ENCODE results near the gene RACGAP1. TPM values are rescaled to one million over a fixed set of nuclear protein-coding genes. Genes with fewer than 3 reads are reported as not detected.
A peak's percentile ranks its signal among the peaks of the same experiment; 100 is the strongest.

The RACGAP1 gene
- total and polyA plus RNA-seq, 2 donors from 2014 or later = 5.0 to 7.7 TPM

DNA sequence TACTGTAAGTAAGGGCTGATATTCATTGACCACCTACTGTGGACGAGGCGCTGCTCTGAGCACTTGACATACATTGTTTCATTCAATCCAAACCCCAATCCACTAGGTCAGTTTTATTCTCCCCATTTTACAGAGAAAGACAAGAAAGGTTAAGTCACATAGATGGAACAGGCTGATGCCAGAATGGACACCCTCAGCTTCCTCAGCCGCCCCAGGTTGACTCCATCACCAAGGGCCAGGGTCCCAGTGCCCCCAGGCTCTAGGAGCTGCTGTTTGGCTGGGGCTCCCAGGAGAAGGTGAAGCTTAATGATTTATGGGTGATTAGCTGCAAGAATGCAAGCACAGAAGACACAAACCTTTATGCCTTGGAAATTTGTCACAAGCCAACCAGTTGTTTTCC, 75.4 kb downstream of the RACGAP1 start:
- no peaks in the 10 kb centered on the region for H3K36me3 ChIP-seq (ENCODE audit: control insufficient read depth in 2 of 3, insufficient read depth in 3 of 3, low read length in 3 of 3)

GRCh38 chr12:49948866-49949845, 76.1 kb downstream of the RACGAP1 start:
- FAIRE-seq = no peak
- H3K36me3 ChIP-seq (ENCODE audit: control insufficient read depth in 2 of 3, insufficient read depth in 3 of 3, low read length in 3 of 3) = no peaks in the 10 kb centered on the region
- H3K4me3 ChIP-seq (ENCODE audit: low read length in 3 of 3) = no peak overlapping the region
- no peaks in the 10 kb centered on the region for H3K27me3 ChIP-seq (ENCODE audit: control insufficient read depth, insufficient read depth, low read length)
- DNase-seq = peak in 2 of 5 donors; percentile 29 to 66
- no peak for TF ChIP-seq CTCF (IDR thresholded peaks at IDR 0.05; ENCODE audit: borderline replicate concordance, extremely low read depth, insufficient read depth)
- H3K9me3 ChIP-seq (ENCODE audit: control insufficient read depth in 2 of 3, insufficient read depth in 1 of 3, low read length in 3 of 3) = no peaks in the 10 kb centered on the region
- peak overlapping the region in 1 of 2 donors; percentile 15 for H3K27ac ChIP-seq (ENCODE audit: low read depth in 2 of 2, low read length in 2 of 2)
- peaks cover 0 to 6% (median 4%) of the 10 kb centered on the region in 3 donors for H3K4me1 ChIP-seq (ENCODE audit: control insufficient read depth in 2 of 3, insufficient read depth in 2 of 3, low read depth in 1 of 3, low read length in 3 of 3)
- intact Hi-C loops (cut with DNase I) = no loop called here
- no peak overlapping the region for H3K9ac ChIP-seq (ENCODE audit: low read length in 3 of 3)

More for the DNA sequence above, 75.4 kb downstream of the RACGAP1 start:
- Histone ChIP-seq H3K9me3 (ENCODE audit: control insufficient read depth in 2 of 3, insufficient read depth in 1 of 3, low read length in 3 of 3) (no peaks in the 10 kb centered on the region), H3K4me3 (ENCODE audit: low read length in 3 of 3) (no peak overlapping the region), H3K4me1 (ENCODE audit: control insufficient read depth in 2 of 3, insufficient read depth in 2 of 3, low read depth in 1 of 3, low read length in 3 of 3) (peaks cover 0 to 6% (median 4%) of the 10 kb centered on the region in 3 donors), H3K9ac (ENCODE audit: low read length in 3 of 3) (no peak overlapping the region), H3K27me3 (ENCODE audit: control insufficient read depth, insufficient read depth, low read length) (peaks cover 2% of the 10 kb centered on the region), H3K27ac (ENCODE audit: low read depth in 2 of 2, low read length in 2 of 2) (peak overlapping the region in 1 of 2 donors; percentile 15)
- intact Hi-C loops (cut with DNase I) = no loop called here
- TF ChIP-seq CTCF (IDR thresholded peaks at IDR 0.05; ENCODE audit: borderline replicate concordance, extremely low read depth, insufficient read depth) = no peak
- no peak for FAIRE-seq
- peak in 3 of 5 donors; percentile 33 to 66 (median 45) for DNase-seq

- Histone ChIP-seq H3K27me3 (ENCODE audit: control insufficient read depth, insufficient read depth, low read length) (no peaks in the 10 kb centered on the region), H3K9me3 (ENCODE audit: control insufficient read depth in 2 of 3, insufficient read depth in 1 of 3, low read length in 3 of 3) (no peaks in the 10 kb centered on the region), H3K4me1 (ENCODE audit: control insufficient read depth in 2 of 3, insufficient read depth in 2 of 3, low read depth in 1 of 3, low read length in 3 of 3) (peaks cover 0 to 6% (median 4%) of the 10 kb centered on the region in 3 donors), H3K4me3 (ENCODE audit: low read length in 3 of 3) (no peak overlapping the region), H3K27ac (ENCODE audit: low read depth in 2 of 2, low read length in 2 of 2) (no peak overlapping the region), H3K36me3 (ENCODE audit: control insufficient read depth in 2 of 3, insufficient read depth in 3 of 3, low read length in 3 of 3) (no peaks in the 10 kb centered on the region), H3K9ac (ENCODE audit: low read length in 3 of 3) (no peak overlapping the region)
- FAIRE-seq (no peak), DNase-seq (peak in 2 of 5 donors; percentile 30 to 37)
- no peak for TF ChIP-seq CTCF (IDR thresholded peaks at IDR 0.05; ENCODE audit: borderline replicate concordance, extremely low read depth, insufficient read depth)
- intact Hi-C loops (cut with DNase I) = no loop called here
Observed at GRCh38 chr12:49947593-49948226, 77.6 kb downstream of the RACGAP1 start.

Data from kidney (tissue), 14 donors.